Activated CD4-positive, alpha-beta T cell treated with anti-CD3 and anti-CD28 coated beads, Interleukin-2, amount 10 ng/mL, durations not matched to agents 24 days and 14 days (primary cell): ENCODE measurements around the gene SUMF2. TPM values are rescaled to one million over a fixed set of nuclear protein-coding genes. Genes with fewer than 3 reads are reported as not detected.
"Not testable (repeated sequence)": the region's sequence is repeated elsewhere in the genome, so short reads cannot be mapped to it uniquely, and the experiment has no call there.

ENCODE experiments used
- DNase-seq: peaks from one replicate; pipeline ENCODE4 v3.0.0; 2022
- H3K27ac Mint-ChIP-seq: one replicate; pipeline ENCODE4 v1.8.0; 2022; ENCODE audit warnings: mild to moderate bottlenecking, mixed read lengths
- H3K27me3 Mint-ChIP-seq: one replicate; pipeline ENCODE4 v1.8.0; 2022; ENCODE audit warnings: mixed read lengths
- H3K36me3 Mint-ChIP-seq: one replicate; pipeline ENCODE4 v1.8.0; 2022; ENCODE audit warnings: low read depth, mild to moderate bottlenecking, mixed read lengths
- H3K4me1 Mint-ChIP-seq: one replicate; pipeline ENCODE4 v1.8.0; 2021; ENCODE audit warnings: mixed read lengths
- H3K4me3 Mint-ChIP-seq: one replicate; pipeline ENCODE4 v1.8.0; 2022; ENCODE audit warnings: mild to moderate bottlenecking, moderate library complexity, mixed read lengths
- H3K9me3 Mint-ChIP-seq: one replicate; pipeline ENCODE4 v1.8.0; 2021; ENCODE audit warnings: mixed read lengths
- intact Hi-C: fragments of 100-400 bp; cut with micrococcal nuclease; formaldehyde crosslinking; loops from one replicate; pipeline ENCODE4 v1.15.1; 2023
- total RNA-seq: library from RNA; stranded (reverse); gene quantifications from 2 replicates; pipeline ENCODE4 v1.2.3, GENCODE V29; 2022

Gene SUMF2
- total RNA-seq, 1 donor from 2014 or later, result 154 TPM

- DNase-seq, result no peak
- no peak overlapping the region for H3K27ac Mint-ChIP-seq
- H3K36me3 Mint-ChIP-seq, result peaks cover 31% of the 10 kb centered on the region
- no peaks in the 10 kb centered on the region for H3K9me3 Mint-ChIP-seq
- no peaks in the 10 kb centered on the region for H3K27me3 Mint-ChIP-seq
- no peak overlapping the region for H3K4me3 Mint-ChIP-seq
- H3K4me1 Mint-ChIP-seq, result no peaks in the 10 kb centered on the region
- intact Hi-C loops, result no loop called here
Observed at GRCh38 chr7:56079450-56080185, 15.5 kb downstream of the SUMF2 start.

DNA sequence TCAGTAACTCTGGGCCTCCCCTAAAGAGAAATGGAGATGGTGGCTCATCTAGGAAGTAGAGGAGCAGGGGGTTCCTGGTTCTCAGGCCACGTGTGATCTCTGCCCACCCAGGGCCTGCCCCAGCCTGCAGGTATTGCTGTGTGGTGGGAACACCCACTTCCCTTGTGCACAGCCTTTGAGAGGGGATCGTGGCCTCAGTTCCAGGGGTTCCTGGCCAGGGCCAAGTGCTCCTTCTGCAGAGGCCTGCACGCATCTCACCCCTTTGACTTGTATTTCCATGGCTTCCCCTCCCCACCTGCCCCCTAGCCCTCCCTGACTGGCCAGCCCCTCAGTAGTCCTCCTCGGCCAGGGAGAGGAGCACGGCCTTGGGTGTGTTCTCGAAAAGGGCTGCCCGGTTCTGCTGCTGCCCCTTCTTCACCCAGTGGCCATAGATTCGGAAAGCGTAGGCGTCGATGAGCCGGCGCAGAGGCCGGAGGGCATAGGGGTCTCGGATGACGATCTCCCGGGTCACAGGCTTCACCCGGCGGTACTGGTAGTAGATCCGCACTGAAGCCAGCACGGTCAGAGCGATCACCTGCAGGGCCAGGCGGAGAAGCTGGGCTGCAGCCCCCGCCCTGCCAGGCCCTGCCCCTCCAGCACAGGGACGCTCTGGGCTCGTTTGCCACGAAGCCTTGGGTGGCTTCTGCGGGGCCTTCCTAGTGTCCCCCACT is 16.8 kb downstream of the SUMF2 start:
- H3K27ac Mint-ChIP-seq, H3K27me3 Mint-ChIP-seq, H3K4me3 Mint-ChIP-seq, DNase-seq, H3K4me1 Mint-ChIP-seq, H3K9me3 Mint-ChIP-seq, intact Hi-C loops: not testable (repeated sequence)
- peaks cover 30% of the 10 kb centered on the region for H3K36me3 Mint-ChIP-seq

- intact Hi-C loops, result no loop called here
- peaks cover 24% of the 10 kb centered on the region for H3K36me3 Mint-ChIP-seq
- H3K4me3 Mint-ChIP-seq, result no peak overlapping the region
- H3K27ac Mint-ChIP-seq, result no peak overlapping the region
- H3K4me1 Mint-ChIP-seq, result no peaks in the 10 kb centered on the region
- H3K9me3 Mint-ChIP-seq, result no peaks in the 10 kb centered on the region
- H3K27me3 Mint-ChIP-seq, result no peaks in the 10 kb centered on the region
- DNase-seq, result no peak
Observed at GRCh38 chr7:56081626-56082340, 17.7 kb downstream of the SUMF2 start.

DNA sequence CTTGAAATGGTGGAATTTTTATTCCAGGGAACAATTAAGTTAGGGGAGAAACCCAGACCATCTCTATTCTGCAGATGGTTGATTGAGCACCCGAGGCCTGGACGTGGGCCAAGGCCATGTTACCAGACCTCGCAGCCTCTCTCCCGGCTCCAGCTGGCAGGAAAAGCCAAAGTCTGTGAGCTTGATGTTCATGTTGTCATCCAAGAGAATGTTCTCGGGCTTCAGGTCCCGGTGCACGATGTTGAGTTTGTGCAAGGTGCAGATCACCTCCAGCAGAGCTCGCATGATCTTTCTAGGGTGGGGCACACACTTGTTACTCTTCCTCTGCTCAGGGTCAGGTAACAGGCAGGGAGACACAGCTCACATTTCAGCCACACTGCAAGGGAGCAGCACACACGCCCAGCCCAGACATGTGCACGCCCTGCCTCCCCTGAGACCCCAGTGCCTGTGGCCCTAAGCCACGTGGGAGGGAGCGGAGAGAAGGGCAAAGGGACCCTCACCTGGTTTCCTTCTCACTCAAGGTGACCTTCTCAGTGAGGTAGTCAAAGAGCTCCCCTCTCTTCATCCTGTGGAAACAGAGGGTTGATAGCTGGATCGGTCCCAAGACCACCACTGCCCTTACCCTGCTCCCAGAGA is 19.2 kb downstream of the SUMF2 start:
- Mint-ChIP-seq H3K9me3 (no peaks in the 10 kb centered on the region), H3K4me1 (no peaks in the 10 kb centered on the region), H3K27me3 (no peaks in the 10 kb centered on the region), H3K36me3 (peaks cover 24% of the 10 kb centered on the region), H3K4me3 (no peak overlapping the region), H3K27ac (no peak overlapping the region)
- intact Hi-C loops, result no loop called here
- no peak for DNase-seq

DNA sequence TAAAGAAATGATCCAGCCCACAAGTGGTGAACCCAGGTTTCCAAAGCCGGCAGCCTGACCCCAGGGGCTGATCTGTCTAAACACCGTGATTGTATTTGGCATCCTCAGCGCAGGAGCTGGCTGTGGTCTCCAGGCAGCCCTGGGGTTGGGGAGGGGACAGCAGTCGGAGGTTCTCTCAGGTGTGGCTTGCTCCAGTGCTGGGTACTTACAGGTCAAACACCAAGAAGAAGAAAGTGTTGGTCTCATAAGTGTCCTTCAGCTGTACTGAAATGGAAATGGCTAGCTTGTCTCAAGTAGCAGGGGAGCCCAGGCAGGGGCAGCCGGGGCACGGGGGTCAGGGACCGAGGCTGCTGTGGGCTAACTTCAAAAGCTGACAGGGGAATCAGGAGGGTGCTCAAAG is 22.7 kb downstream of the SUMF2 start:
- Mint-ChIP-seq H3K36me3 (peaks cover 11% of the 10 kb centered on the region), H3K27me3 (no peaks in the 10 kb centered on the region), H3K9me3 (no peaks in the 10 kb centered on the region), H3K4me1 (no peaks in the 10 kb centered on the region), H3K27ac (no peak overlapping the region), H3K4me3 (no peak overlapping the region)
- no peak for DNase-seq
- intact Hi-C loops, result no loop called here

GRCh38 chr7:56087445-56087844 is 23.4 kb downstream of the SUMF2 start:
- H3K4me3 Mint-ChIP-seq, result no peak overlapping the region
- H3K4me1 Mint-ChIP-seq, result no peaks in the 10 kb centered on the region
- intact Hi-C loops, result no loop called here
- H3K36me3 Mint-ChIP-seq, result peaks cover 7% of the 10 kb centered on the region
- H3K9me3 Mint-ChIP-seq, result no peaks in the 10 kb centered on the region
- H3K27ac Mint-ChIP-seq, result no peak overlapping the region
- DNase-seq, result no peak
- no peaks in the 10 kb centered on the region for H3K27me3 Mint-ChIP-seq

- no peak overlapping the region for H3K4me3 Mint-ChIP-seq
- H3K27ac Mint-ChIP-seq, result no peak overlapping the region
- no peak for DNase-seq
- H3K36me3 Mint-ChIP-seq, result peaks cover 5% of the 10 kb centered on the region
- H3K9me3 Mint-ChIP-seq, result no peaks in the 10 kb centered on the region
- intact Hi-C loops, result no loop called here
- H3K4me1 Mint-ChIP-seq, result peaks cover 2% of the 10 kb centered on the region
- no peaks in the 10 kb centered on the region for H3K27me3 Mint-ChIP-seq
Observed at GRCh38 chr7:56091591-56091990, 27.5 kb downstream of the SUMF2 start.

- H3K4me3 Mint-ChIP-seq, H3K4me1 Mint-ChIP-seq, intact Hi-C loops, DNase-seq, H3K36me3 Mint-ChIP-seq, H3K9me3 Mint-ChIP-seq, H3K27ac Mint-ChIP-seq, H3K27me3 Mint-ChIP-seq: not testable (repeated sequence)
Observed at GRCh38 chr7:56092388-56092787, 28.3 kb downstream of the SUMF2 start.

GRCh38 chr7:56092789-56093531 is 28.9 kb downstream of the SUMF2 start, which contains the start of gene PHKG1:
Gene PHKG1 (minus strand): TSS chr7:56092952. CDS start chr7:56088941, 4,011 bp downstream.
- Mint-ChIP-seq H3K36me3 (peaks cover 11% of the 10 kb centered on the region), H3K27me3 (no peaks in the 10 kb centered on the region), H3K27ac (no peak within 1 kb of the TSS), H3K9me3 (no peaks in the 10 kb centered on the region), H3K4me3 (no peak within 1 kb of the TSS), H3K4me1 (peaks cover 2% of the 10 kb centered on the region)
- DNase-seq, result no peak
- intact Hi-C loops, result no loop called here

DNA sequence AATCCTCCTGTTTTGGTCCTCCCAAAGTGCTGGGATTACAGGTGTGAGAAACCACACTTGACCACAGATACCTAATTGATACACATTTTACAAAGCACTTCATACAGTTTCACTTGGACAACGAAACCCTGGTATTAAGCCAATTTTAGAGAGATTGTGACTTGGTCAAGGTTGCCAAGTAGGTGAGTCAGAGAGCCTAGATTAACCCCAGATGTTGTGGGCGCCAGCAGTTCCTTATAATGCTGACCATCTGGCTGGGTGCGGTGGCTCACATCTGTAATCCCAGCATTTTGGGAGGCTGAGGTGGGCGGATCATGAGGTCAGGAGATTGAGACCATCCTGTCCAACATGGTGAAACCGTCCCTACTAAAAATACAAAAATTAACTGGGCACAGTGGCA is 33.6 kb downstream of the SUMF2 start:
- Mint-ChIP-seq H3K27ac (no peak overlapping the region), H3K9me3 (no peaks in the 10 kb centered on the region), H3K4me3 (no peak overlapping the region), H3K4me1 (peaks cover 4% of the 10 kb centered on the region), H3K27me3 (no peaks in the 10 kb centered on the region), H3K36me3 (peaks cover 37% of the 10 kb centered on the region)
- intact Hi-C loops, result no loop called here
- DNase-seq, result no peak

DNA sequence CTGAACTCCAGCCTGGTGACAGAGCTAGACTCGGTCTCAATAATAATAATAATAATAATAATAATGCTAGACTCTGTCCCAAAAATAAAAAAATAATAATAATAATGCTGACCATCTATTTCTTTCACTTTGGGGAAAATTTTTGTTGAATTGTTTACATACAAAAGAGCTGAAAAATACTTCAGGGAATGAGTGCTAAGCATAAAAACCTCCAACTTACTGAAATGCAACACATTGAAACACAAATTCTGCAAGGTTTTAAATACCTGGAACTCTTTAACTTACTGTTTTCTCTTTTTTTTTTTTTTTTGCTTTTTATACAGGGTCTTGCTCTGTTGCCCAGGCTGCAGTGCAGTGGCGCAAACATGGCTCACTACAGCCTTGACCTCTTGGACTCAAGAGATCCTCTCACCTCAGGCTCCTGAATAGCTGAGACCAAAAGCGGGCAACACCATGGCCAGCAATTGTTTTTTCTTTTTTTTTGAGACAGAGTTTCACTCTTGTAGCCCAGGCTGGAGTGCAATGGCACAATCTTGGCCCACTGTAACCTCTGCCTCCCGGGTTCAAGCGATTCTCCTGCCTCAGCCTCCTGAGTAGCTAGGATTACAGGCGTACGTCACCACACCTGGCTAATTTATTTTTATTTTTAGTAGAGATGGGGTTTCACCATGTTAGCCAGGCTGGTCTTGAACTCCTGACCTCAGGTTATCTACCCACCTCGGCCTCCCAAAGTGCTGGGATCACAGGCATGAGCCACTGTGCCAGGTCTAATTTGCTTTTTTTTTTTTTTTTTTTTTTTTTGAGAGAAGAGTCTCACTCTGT is 34.3 kb downstream of the SUMF2 start:
- H3K9me3 Mint-ChIP-seq, H3K27ac Mint-ChIP-seq, intact Hi-C loops, H3K4me1 Mint-ChIP-seq, H3K4me3 Mint-ChIP-seq, H3K27me3 Mint-ChIP-seq, DNase-seq: not testable (repeated sequence)
- H3K36me3 Mint-ChIP-seq, result peaks cover 40% of the 10 kb centered on the region

DNA sequence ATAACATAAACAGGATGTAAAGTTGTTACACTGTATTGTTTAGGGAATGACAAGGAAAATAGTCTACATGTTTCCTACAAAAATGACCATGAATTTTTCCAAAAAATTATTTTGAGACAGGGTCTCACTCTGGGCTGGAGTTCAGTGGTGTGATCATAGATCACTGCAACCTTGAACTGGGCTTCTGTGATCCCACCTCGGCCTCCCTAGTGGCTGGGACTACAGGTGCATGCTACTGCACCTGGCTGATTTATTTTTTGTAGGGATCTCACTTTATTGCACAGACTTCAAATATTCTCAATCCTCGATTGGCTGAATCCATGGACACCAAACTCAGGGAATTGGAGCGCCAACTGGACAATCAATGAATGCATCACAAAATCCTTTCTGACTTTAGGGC is 35.6 kb downstream of the SUMF2 start:
- H3K9me3 Mint-ChIP-seq, result no peaks in the 10 kb centered on the region
- no peak overlapping the region for H3K27ac Mint-ChIP-seq
- no peak for DNase-seq
- H3K27me3 Mint-ChIP-seq, result no peaks in the 10 kb centered on the region
- intact Hi-C loops, result no loop called here
- H3K4me1 Mint-ChIP-seq, result peaks cover 7% of the 10 kb centered on the region
- H3K4me3 Mint-ChIP-seq, result no peak overlapping the region
- peaks cover 46% of the 10 kb centered on the region for H3K36me3 Mint-ChIP-seq

DNA sequence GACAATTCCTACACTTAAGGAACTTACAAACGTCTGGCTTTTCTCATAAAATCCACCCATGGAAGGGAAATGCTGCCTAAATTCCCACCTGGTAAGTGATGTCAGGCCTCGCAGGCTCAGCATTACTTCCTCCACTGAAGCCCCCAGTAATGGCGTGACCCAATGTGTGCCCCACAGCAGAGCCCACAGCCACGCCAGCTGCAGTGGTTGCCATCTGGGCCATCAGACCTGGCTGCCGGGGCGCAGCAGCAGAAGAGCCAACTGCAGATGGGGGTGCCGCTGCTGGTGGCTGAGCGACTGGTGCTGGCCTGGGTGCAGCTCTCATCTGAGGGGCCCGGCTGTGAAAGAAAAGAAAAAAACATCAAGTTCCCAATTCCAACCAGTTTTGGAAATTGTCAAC is 40.1 kb downstream of the SUMF2 start:
- Mint-ChIP-seq H3K9me3 (peaks cover 11% of the 10 kb centered on the region), H3K36me3 (peaks cover 62% of the 10 kb centered on the region), H3K4me1 (peaks cover 20% of the 10 kb centered on the region)
- DNase-seq, H3K27ac Mint-ChIP-seq, intact Hi-C loops, H3K4me3 Mint-ChIP-seq, H3K27me3 Mint-ChIP-seq: not testable (repeated sequence)
